Measurements from ENCODE around the gene EOMES. TPM values are rescaled to one million over a fixed set of nuclear protein-coding genes. Genes with fewer than 3 reads are reported as not detected.

The EOMES gene
- total RNA-seq = 20.0 TPM

DNA sequence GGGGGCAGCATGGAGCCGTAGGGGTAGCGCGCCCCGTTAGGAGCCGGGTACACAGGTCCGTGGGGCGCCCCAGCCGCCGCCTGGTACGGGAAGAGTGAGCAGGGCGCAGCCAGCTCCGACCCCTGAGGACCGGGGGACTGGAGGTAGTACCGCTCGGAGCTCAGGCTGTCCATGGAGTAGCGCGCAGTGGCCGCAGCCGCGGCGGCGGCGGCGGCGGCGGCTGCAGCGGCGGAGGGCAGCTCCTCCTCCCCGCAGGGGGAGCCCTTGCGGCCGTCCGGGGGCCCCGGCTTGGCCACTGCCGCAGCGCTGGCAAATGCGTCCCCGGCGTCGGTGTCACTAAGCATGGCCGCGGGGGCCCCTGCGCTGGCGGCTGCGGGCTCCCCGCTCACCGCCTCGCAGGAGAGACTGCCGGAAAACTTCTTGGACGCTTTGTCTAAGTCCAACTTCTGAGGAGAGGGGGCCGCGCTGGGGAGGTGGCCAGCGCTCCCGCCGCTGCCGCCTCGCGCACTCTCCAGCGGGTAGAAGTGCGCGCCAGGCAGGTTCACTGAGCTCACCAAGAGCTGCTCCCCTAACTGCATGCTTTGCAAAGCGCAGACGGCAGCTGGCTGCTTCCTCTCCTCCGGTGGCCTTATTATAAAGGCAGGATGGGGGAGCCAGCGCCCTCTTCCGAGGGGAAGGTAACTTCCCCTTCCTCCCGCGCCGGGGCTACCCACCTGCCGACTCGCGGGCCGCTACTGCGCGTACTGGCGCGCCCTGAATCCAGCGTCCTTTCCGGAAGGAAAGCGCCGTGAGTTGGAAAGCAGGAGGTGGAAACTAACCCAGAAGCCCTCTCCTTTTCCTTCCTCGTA, at the start of gene EOMES:
Gene EOMES (minus strand): TSS at position 607 of the 848 bp plus-strand sequence. CDS start 29 bp downstream, at position 578.

Other genes with a start within 250 kb of the EOMES start
- 268 TPM for gene SLC4A7, start 237.9 kb downstream of the EOMES start, total RNA-seq